Skeletal muscle satellite cell (primary cell): Measurements from ENCODE around the gene FAR2.

Experiments used
- H3K27me3 ChIP-seq: 2 replicates; pipeline ENCODE4 v1.7.0; 2013; ENCODE audit warnings: low read length; ENCODE audit not compliant: control insufficient read depth, insufficient read depth
- H3K36me3 ChIP-seq: 2 replicates; pipeline ENCODE4 v1.7.0; 2013; ENCODE audit warnings: mild to moderate bottlenecking, control low read depth, low read length; ENCODE audit not compliant: insufficient read depth
- H3K4me1 ChIP-seq: 2 replicates; pipeline ENCODE4 v1.7.0; 2013; ENCODE audit warnings: low read length; ENCODE audit not compliant: control insufficient read depth, insufficient read depth
- H3K4me2 ChIP-seq: 2 replicates; pipeline ENCODE4 v1.7.0; 2013; ENCODE audit warnings: mild to moderate bottlenecking, low read length
- H3K4me3 ChIP-seq: 2 replicates; pipeline ENCODE4 v1.7.0; 2013; ENCODE audit warnings: low read length
- H3K9ac ChIP-seq: 2 replicates; pipeline ENCODE4 v1.7.0; 2013; ENCODE audit warnings: mild to moderate bottlenecking, low read depth, low read length, moderate library complexity
- H3K9me3 ChIP-seq: replicated peaks from 2 replicates; pipeline ENCODE4 v1.7.0; 2013; ENCODE audit warnings: mild to moderate bottlenecking, control low read depth, low read length

The FAR2 gene

DNA sequence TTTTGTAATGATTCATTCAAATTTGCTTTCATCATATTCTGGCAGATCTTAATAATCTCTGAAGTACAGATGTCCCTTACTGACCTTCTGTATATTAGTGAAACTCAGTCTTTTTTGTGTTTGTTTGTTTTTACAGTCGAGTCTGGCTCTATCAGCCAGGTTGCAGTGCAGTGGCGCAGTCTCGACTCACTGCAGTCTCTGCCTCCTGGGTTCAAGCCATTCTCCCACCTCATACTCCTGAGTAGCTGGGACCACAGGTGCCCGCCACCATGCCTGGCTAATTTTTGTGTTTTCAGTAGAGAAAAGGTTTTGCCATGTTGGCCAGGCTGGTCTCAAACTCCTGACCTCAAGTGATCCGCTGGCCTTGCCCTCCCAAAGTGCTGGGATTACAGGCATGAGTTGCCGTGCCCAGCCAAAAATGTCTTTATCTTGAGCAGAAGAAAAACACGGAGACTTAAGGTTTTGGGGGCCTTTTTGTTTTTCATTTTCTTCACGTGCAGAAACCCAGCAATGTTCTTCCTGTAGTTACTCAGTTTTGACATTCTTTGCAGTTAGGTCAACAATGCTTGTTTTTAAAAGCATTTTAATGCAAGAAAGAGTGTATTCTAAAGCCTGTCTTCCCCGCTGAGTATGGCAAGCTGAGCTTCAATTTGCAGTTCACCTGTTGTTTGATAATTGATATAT is 79.5 kb downstream of the FAR2 start:
- Histone ChIP-seq H3K9ac (no peak overlapping the region), H3K36me3 (no peaks in the 10 kb centered on the region), H3K27me3 (no peaks in the 10 kb centered on the region), H3K4me2 (no peak overlapping the region), H3K4me3 (no peak overlapping the region), H3K4me1 (peaks cover 19% of the 10 kb centered on the region), H3K9me3 (no peaks in the 10 kb centered on the region)

DNA sequence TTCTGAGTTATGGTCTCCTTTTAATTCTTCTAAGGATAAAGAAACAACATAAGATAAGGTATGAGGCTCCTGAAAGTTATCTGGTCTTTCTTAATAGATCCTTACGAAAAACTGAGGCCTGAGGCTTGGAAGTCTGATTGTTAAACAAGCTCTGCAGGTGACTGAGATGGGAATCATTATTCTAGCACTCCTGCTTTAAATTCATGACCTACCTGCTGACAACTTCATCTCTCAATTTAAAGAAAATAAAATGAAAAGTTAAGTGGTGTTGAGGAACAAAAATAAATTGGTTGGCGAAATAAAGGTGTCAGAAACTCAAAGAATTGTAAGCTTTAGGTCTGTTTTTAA is 80.1 kb downstream of the FAR2 start:
- Histone ChIP-seq H3K4me1 (peaks cover 14% of the 10 kb centered on the region), H3K4me3 (no peak overlapping the region), H3K4me2 (no peak overlapping the region), H3K36me3 (no peaks in the 10 kb centered on the region), H3K9ac (no peak overlapping the region), H3K27me3 (no peaks in the 10 kb centered on the region), H3K9me3 (no peaks in the 10 kb centered on the region)

DNA sequence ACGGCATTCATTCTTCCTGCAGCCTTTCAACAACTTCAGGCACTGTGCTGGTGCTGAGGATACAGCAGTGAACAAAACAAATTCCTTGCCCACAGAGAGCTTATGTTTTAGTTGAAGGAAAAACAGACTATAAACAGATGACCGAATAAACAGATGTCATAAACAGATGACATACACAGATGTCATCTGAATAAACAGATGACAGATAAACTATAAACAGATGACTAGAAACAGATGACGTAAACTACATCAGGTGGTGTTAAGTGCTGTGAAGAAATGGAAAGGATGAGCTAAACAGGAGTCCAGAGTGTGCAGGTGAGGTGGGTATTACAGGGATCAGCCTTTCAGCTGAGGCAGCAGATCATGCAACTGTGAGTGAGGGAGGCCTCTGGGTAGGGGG is 80.9 kb downstream of the FAR2 start:
- H3K4me2 ChIP-seq = no peak overlapping the region
- no peak overlapping the region for H3K9ac ChIP-seq
- no peaks in the 10 kb centered on the region for H3K36me3 ChIP-seq
- no peaks in the 10 kb centered on the region for H3K9me3 ChIP-seq
- H3K27me3 ChIP-seq = no peaks in the 10 kb centered on the region
- H3K4me3 ChIP-seq = no peak overlapping the region
- H3K4me1 ChIP-seq = peaks cover 8% of the 10 kb centered on the region

DNA sequence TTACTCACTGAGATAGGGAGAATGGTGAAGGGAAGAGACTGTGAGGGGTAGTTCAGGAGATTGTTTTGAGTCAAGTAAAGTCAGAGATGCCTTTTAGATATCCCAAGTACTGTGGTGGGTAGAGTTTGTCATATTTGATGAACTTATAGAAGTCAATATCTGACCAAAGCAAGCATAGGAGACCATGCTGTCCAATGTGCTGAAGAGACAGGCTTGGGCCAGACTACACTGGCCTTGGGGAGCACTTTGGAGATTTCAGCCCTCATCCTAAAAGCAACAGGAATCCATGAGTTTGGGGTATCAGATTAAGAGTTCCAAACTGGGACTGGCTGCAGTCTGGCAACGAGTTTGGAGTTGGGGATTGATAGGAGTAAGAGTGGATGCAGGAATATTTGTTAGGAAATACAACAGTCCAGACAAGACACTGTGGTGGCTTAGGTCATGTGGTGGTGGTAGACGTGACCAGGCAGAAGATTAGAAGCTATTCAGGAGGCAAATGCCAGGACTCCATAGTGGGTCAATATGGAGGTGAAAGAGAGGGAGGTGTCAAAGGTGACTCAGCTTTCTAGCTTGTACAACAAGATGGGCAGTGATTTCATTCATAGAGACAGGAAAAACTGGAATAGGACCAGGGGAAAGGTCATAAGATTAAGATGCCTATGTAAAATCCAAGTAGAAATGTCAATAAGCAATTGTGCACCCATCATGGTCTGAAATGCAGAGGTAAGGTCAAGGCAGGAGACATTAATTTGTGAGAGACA is 81.9 kb downstream of the FAR2 start:
- Histone ChIP-seq H3K4me1 (peaks cover 13% of the 10 kb centered on the region), H3K9ac (no peak overlapping the region), H3K4me3 (no peak overlapping the region)

DNA sequence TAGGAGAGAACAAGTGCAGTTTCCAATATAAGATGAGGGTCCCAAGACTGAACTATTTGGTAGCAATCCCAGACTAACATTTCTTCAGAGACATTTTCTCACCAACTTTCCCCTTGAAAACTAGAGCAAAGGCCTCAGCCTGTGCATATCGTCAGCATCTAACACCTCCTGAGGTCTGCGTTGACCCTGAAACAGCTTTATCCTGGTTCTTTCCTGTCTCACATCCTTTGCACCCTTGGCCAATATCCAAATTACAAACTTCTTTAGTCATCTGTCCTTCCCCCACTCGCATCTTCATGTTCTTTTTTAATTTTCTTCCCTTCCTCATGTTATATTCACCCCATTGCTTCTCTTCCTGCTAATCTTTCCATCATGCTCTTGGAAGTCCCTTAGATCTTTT is 83.0 kb downstream of the FAR2 start:
- H3K4me1 ChIP-seq = peaks cover 13% of the 10 kb centered on the region
- H3K27me3 ChIP-seq = no peaks in the 10 kb centered on the region
- no peaks in the 10 kb centered on the region for H3K9me3 ChIP-seq
- no peak overlapping the region for H3K4me2 ChIP-seq
- H3K36me3 ChIP-seq = no peaks in the 10 kb centered on the region
- no peak overlapping the region for H3K9ac ChIP-seq
- H3K4me3 ChIP-seq = no peak overlapping the region

More for the DNA sequence above, 81.9 kb downstream of the FAR2 start:
- Histone ChIP-seq H3K27me3 (no peaks in the 10 kb centered on the region), H3K4me2 (no peak overlapping the region), H3K36me3 (no peaks in the 10 kb centered on the region), H3K9me3 (no peaks in the 10 kb centered on the region)

DNA sequence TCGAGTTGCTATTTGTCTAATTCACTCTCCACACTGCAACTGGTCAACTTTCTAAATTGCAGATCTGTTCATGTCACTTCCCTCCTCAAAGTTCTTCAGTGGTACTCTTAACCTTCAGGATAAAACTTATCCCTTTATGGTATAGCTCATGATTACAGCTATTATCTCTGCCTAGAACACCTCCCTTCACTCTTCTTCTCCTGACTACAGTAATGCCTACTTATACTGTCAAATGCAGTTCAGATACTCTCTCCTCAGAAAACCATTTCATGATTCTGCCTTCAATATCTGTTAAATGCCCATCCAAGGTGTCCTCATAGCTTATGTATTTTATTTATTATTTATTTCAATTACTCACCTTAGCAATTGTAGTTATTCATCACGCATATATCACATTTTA is 85.5 kb downstream of the FAR2 start:
- Histone ChIP-seq H3K9me3 (no peaks in the 10 kb centered on the region), H3K9ac (no peak overlapping the region), H3K27me3 (no peaks in the 10 kb centered on the region), H3K36me3 (no peaks in the 10 kb centered on the region), H3K4me2 (no peak overlapping the region), H3K4me1 (peaks cover 16% of the 10 kb centered on the region), H3K4me3 (no peak overlapping the region)

DNA sequence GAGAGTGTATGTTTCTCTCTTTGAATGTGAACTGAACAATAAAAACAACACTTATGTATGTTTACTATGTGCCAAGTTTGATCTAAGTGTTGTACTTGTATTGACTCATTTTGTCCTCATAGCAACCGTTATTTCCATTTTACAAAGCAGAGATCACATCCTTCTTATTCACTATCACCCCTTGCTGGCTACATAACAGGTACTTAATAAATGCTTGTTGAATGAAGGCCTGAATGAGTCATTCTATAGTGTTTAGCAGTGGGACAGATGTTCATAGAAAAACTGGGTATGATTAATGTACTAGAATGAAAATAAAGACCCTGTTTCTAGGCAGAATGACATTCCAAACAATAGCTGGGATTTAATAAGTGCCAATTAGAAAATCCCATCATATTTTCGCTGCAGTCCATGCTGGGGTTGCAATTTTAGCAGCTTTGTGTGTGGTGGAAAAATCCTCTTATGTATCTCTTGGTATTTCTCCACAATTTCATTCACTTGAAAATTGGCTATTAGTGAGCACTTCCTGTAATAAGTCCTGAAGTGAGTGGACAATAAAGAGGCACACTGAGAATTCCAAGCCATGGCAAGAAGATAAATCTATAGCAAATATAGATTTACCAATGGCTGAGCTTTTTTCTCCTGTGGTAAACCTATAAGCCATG is 86.0 kb downstream of the FAR2 start:
- H3K36me3 ChIP-seq = no peaks in the 10 kb centered on the region
- no peak overlapping the region for H3K4me3 ChIP-seq
- H3K9ac ChIP-seq = no peak overlapping the region
- H3K4me1 ChIP-seq = peaks cover 16% of the 10 kb centered on the region
- no peak overlapping the region for H3K4me2 ChIP-seq
- no peaks in the 10 kb centered on the region for H3K9me3 ChIP-seq
- no peaks in the 10 kb centered on the region for H3K27me3 ChIP-seq

DNA sequence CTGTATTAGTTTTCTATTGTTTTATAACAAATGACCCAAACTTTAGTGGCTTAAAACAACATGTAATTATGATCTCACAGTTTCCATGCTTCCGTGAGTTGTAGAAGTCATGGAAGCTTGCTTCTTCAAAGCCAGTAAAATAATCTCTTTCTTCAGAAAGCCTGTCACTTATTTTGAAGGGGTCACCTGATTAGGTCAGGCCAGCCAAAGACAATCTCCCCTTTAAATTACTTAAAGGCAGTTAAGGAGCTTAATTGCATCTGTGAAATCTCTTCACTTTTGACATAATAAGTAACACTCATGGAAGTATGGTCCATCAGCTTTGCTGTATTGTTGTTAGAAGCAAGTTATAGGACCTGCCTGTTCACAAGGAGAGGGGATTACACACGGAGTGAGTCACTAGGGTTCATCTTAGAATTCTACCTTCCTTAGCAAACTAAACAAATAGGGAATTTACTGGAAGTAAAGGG is 89.8 kb downstream of the FAR2 start:
- Histone ChIP-seq H3K9ac (no peak overlapping the region), H3K4me3 (no peak overlapping the region), H3K4me1 (peaks cover 33% of the 10 kb centered on the region), H3K4me2 (no peak overlapping the region), H3K36me3 (no peaks in the 10 kb centered on the region), H3K9me3 (no peaks in the 10 kb centered on the region), H3K27me3 (no peaks in the 10 kb centered on the region)

DNA sequence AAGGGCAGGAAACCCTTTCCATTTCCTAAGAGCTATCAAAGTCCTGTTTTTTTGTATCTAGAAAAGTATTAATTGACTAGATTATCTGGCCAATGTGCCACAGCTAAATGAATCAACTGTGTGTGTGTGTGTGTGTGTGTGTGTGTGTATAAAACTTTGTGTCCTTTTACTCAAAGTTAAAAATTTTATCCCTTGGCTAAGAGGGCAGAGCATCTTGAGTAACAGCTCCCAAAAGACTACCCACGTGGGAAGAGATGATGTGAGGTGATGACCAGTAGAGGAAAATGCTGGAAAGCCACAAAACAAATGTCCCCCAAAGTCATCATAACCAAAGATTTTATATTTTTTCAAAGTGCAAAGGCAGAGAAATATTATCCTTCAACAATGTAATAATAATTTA is 90.3 kb downstream of the FAR2 start:
- no peaks in the 10 kb centered on the region for H3K36me3 ChIP-seq
- H3K4me2 ChIP-seq = no peak overlapping the region
- H3K4me3 ChIP-seq = no peak overlapping the region
- no peaks in the 10 kb centered on the region for H3K27me3 ChIP-seq
- H3K9me3 ChIP-seq = no peaks in the 10 kb centered on the region
- H3K4me1 ChIP-seq = peaks cover 33% of the 10 kb centered on the region
- no peak overlapping the region for H3K9ac ChIP-seq

DNA sequence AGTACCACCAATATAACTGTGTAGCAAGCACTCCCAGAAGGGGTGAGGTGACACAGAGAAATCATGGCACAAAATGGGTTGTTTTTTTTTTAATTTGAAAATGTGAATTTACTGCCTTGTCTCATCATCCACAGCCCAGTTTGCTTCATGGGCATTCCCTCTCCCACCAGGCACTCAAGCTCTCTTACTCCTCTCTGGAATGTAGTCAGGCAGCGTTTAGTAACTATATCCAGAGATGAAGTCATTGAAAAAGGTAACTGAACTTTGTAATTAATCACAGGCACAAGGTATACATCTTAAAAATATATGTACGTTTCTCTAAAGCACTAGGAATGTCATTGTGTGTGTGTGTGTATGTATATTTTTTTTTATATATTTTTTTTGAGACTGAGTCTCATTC is 91.4 kb downstream of the FAR2 start:
- Histone ChIP-seq H3K9me3 (no peaks in the 10 kb centered on the region), H3K27me3 (no peaks in the 10 kb centered on the region), H3K4me2 (no peak overlapping the region), H3K9ac (no peak overlapping the region), H3K4me1 (peaks cover 26% of the 10 kb centered on the region), H3K4me3 (no peak overlapping the region), H3K36me3 (no peaks in the 10 kb centered on the region)

DNA sequence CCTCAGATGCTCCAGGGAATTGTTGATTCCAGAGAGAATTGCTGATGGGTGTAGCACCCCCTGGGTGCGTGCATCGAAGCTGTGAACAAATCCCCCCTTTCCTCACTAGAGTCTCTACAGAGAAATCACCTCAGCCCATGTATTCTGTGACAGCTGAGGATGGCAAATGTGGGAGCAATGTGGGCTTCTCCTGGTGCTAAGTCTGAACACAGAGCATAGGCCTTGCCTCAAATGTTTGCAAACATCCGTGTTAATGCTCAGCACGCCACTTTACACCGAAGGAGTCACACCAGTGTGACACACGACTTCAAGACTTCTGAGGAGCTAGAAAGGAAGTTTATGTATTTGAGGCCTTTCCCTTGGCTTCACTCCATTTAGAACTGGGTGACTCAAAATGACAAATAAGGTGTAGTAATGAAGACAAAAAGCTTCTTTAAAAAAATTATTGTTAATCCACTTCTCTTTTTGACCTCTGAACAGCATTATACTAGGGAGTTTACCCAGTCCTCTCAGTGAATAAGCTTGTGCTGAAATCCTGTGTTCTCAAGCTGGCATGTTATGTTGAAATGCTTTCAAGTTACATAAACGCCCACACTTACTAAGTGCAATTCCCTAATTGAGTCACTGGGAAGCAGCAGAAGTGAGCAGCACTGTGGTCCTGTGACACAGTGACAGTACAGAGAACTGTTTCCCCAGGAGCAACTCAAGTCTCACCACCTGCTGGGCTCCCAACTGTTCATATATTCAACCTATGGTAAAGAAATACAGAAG is 92.9 kb downstream of the FAR2 start:
- no peaks in the 10 kb centered on the region for H3K9me3 ChIP-seq
- peaks cover 24% of the 10 kb centered on the region for H3K4me1 ChIP-seq

More for the DNA sequence above, 92.9 kb downstream of the FAR2 start:
- peak overlapping the region; percentile 49 for H3K9ac ChIP-seq
- no peaks in the 10 kb centered on the region for H3K36me3 ChIP-seq
- H3K4me3 ChIP-seq = peak overlapping the region; percentile 32
- peak overlapping the region; percentile 51 for H3K4me2 ChIP-seq
- no peaks in the 10 kb centered on the region for H3K27me3 ChIP-seq
